Stimulated activated CD4-positive, alpha-beta T cell treated with anti-CD3 and anti-CD28 coated beads, TNF-alpha, amount 100 ng/mL, for 48 hours (primary cell): ENCODE data around the gene EMILIN2.
A peak's percentile ranks its signal among the peaks of the same experiment; 100 is the strongest.
"Not testable (repeated sequence)": the region's sequence is repeated elsewhere in the genome, so short reads cannot be mapped to it uniquely, and the experiment has no call there.

Experiments used
- DNase-seq, 3 donors: peaks; one replicate each; pipeline ENCODE4 v3.0.0-alpha.2; 2020; ENCODE audit warnings: low read depth in 3 of 3

The EMILIN2 gene

GRCh38 chr18:2915486-2915885, 68.7 kb downstream of the EMILIN2 start:
- not testable (repeated sequence) for DNase-seq

GRCh38 chr18:2916184-2916583, 69.4 kb downstream of the EMILIN2 start:
- no peak for DNase-seq

GRCh38 chr18:2917259-2918047, 70.6 kb downstream of the EMILIN2 start:
- no peak for DNase-seq

DNA sequence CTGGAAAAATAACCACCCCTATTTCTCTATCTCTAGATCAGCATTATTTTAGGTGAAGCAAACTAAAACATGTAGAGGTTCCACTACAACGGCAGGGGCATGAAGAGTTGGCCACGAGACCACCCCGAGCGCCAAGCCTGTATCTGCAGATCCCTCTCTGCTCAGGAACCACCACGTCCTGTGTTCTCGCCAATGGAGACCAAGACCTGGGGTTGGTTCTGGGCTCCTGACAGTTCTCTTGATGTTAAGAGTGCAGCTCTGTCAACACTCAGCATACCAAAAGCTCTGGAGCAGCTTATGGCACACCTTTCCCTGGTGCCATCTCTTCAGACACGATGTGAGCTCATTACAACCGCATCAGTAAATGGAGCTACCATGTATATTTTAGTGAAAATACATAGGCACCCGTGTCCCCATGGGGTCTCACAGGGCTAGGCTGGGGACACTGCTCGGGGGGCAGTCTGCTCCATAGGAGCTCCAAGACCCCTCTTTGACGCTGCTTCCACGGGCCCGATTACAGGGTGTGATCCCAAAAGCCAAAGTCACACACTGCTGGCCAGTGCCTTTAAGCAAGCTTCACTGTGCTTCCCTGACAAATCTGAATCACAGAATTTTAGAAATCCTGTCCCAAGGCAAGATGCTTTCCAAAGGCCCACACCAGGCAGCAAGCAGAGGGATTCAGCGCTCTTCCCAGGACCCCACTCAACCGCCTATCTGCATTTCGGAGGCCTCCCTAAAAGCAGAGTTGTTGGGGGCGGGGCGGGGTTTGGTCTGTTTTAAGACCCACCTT, 72.2 kb downstream of the EMILIN2 start:
- no peak for DNase-seq

GRCh38 chr18:2919600-2919999, 72.8 kb downstream of the EMILIN2 start:
- DNase-seq, result no peak

GRCh38 chr18:2920027-2920426, 73.2 kb downstream of the EMILIN2 start:
- no peak for DNase-seq

- no peak for DNase-seq
Measured at GRCh38 chr18:2920546-2921343, 73.9 kb downstream of the EMILIN2 start.

- DNase-seq, result no peak
Measured at GRCh38 chr18:2921778-2922177, 75.0 kb downstream of the EMILIN2 start.

DNA sequence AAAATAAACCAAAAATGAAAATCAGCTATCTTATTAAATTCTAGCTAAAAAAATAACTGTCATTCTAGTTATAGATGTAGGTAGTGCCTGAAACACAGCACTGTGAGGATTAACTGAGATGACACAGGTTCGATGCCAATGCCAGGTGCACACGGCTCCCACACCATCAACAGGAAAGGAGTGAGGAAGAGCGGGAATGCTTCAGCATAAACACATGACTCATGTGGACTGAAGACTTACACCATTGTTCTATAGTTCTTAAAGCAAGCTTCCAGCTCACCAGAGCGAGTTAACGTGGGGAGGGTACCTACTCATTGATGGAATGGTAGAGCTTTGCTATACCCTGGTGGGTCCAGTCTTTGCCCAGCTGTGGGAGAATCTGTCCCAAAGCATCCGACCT, 76.7 kb downstream of the EMILIN2 start:
- no peak for DNase-seq

DNA sequence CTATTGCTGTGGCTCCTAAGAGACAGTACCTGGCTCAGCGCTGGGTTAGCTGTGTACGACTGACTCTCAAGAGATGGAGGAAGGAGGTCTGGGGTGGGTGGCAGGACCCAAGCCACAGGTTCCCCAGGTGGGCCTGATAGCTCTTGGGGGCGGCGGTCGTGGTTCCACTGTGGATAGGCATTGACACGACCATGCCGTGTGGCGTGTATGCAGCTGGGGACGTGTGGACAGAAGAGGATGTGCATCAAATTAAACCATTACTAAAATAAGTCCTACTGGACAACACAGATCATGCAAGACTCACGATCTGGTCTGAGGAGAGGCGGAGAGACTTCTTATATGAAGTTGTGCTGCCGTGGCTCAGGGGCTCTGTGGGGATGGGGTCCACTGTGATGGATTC, 78.1 kb downstream of the EMILIN2 start:
- DNase-seq, result no peak

DNA sequence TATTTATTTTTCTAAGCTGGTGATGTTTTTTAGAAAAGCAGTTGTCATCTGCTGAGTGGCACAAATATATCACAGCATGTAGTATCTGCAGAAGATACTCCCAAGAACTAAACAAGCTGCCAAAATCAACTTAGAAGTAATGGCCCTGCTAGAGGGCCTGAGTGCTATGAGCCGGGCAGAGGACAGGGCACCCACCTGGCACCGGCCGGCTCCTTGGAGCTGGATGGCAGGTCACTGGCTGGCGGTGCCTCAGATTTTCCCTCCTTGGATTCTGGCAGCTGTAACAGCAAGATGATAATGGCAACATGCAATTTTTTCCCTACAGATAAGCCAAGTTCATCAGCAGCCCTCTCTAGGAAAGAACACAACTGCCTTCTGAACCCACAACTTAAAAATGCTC, 79.7 kb downstream of the EMILIN2 start:
- DNase-seq, result no peak

DNA sequence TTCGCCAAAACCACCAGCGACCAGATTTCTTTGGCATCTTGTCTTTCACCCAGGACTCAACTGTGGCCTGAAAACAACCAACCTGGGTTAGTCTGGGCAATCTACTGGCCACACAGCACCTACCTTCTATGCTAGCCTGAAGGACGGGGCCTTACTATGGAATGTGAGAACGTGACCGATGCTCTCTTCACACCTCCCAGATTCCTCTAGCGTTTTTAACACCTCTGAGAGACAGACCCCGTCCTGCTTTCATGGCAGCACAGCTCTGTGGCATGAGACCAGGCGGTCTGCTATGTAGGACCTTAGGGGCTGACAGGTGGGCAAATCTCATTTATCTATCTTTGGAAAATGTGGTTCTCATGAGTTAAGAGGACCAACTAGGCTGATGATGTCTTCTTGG, 80.9 kb downstream of the EMILIN2 start:
- DNase-seq, result no peak

GRCh38 chr18:2932247-2933181, 85.7 kb downstream of the EMILIN2 start:
- peak in 2 of 3 donors; percentile 24 for DNase-seq

DNA sequence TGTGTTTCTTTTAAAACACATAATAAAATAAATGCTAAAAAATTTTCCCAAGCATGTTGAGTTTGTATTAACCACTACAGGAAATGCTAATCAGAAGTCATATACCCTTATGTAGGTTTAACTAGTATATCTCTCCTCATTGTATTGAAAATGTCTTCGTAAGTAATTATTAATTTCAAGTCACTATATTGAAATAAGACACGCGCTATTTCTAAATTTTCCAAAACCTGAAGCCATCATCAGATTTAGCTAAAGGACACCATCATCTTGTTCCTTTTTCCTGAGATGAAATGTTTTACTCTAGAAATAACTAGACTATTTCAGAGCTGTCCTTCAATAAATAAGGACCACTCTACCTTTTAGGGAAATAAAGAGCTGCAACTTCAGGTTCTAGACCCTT, 87.2 kb downstream of the EMILIN2 start:
- DNase-seq, result no peak

GRCh38 chr18:2935438-2936192, 88.8 kb downstream of the EMILIN2 start:
- DNase-seq, result no peak

- DNase-seq, result no peak
Measured at GRCh38 chr18:2939317-2939716, 92.5 kb downstream of the EMILIN2 start.

DNA sequence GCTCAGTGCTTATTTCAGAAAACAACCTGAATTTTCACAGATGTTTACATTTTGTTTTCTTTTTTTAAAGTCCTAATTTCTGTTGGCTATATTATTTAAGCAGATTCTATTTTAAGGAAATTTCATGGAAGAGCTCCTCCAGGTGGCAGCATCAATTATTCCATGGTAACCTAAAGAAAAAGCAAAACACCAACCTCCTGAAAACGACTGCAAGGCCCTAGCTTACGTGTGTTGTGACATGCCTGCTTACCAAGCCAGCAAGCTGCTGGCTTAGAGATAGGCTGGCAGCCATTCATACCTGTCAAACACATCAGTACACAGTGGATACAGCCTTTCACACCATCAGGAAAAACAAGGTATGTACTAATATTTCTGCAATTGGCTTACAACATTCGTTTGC, 101.2 kb downstream of the EMILIN2 start:
- DNase-seq, result no peak

- no peak for DNase-seq
Measured at GRCh38 chr18:2952605-2953004, 105.8 kb downstream of the EMILIN2 start.

DNA sequence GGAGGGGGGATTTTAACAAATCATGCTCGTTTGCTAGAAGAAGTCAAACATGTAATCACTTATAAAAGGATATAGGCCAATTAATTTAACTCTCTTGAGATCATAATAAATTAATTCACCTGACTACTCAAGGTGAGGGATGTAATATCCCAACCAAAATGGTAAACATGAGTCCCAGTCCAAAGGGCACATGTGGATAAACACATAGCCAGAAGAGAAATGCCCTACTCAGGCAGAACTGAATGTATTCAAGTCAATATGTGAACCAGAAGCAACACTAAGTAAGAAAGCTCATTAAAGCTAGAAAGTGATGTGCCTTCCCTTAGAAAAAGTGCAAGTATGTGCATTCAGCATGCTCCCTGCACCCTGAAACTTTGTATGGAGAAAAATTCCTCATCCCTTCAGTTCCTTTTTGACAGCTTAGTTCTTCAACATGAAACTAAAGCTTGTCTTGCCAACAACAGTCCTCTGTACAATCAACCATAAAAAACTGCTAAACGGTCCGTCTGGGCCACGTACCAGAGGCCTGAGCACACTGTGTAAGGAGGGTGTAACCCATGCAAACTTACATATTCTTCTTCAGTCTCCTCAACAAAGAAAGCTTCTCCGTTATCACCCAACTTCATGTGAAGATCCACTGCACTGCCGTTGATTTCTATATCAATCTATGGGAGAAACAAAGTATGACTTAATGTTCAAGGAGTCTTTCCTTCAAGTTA, 107.3 kb downstream of the EMILIN2 start:
- no peak for DNase-seq
